ENCODE results near the gene THRSP.
A peak's percentile ranks its signal among the peaks of the same experiment; 100 is the strongest.
"Not testable (repeated sequence)": the region's sequence is repeated elsewhere in the genome, so short reads cannot be mapped to it uniquely, and the experiment has no call there.

The THRSP gene

GRCh38 chr11:78046486-78046854, 17.2 kb upstream of the THRSP start:
- no peak for DNase-seq (ENCODE audit: low spot score)
- Histone ChIP-seq H3K27ac (no peak overlapping the region), H3K4me3 (peak overlapping the region; percentile 63)
- TF ChIP-seq CTCF (IDR thresholded peaks at IDR 0.05), result no peak

GRCh38 chr11:78048561-78048960, 15.1 kb upstream of the THRSP start:
- no peak overlapping the region for H3K27ac ChIP-seq
- no peak for TF ChIP-seq CTCF (IDR thresholded peaks at IDR 0.05)
- DNase-seq (ENCODE audit: low spot score), result no peak
- H3K4me3 ChIP-seq, result no peak overlapping the region

GRCh38 chr11:78049348-78049747, 14.3 kb upstream of the THRSP start:
- no peak for TF ChIP-seq CTCF (IDR thresholded peaks at IDR 0.05)
- no peak for DNase-seq (ENCODE audit: low spot score)
- Histone ChIP-seq H3K27ac (no peak overlapping the region), H3K4me3 (no peak overlapping the region)

- no peak overlapping the region for H3K4me3 ChIP-seq
- no peak for DNase-seq (ENCODE audit: low spot score)
- TF ChIP-seq CTCF (IDR thresholded peaks at IDR 0.05), result no peak
- peak overlapping the region in 1 of 2 donors; percentile 11 for H3K27ac ChIP-seq
These were observed 12.5 kb upstream of the THRSP start for GRCh38 chr11:78050964-78051831.

GRCh38 chr11:78054971-78055370, 8.7 kb upstream of the THRSP start:
- no peak overlapping the region for H3K4me3 ChIP-seq
- no peak for DNase-seq (ENCODE audit: low spot score)
- TF ChIP-seq CTCF (IDR thresholded peaks at IDR 0.05), result no peak
- H3K27ac ChIP-seq, result no peak overlapping the region

- H3K4me3 ChIP-seq, result no peak overlapping the region
- H3K27ac ChIP-seq, result no peak overlapping the region
- no peak for TF ChIP-seq CTCF (IDR thresholded peaks at IDR 0.05)
- DNase-seq (ENCODE audit: low spot score), result no peak
These were observed 7.6 kb upstream of the THRSP start for GRCh38 chr11:78056093-78056492.

GRCh38 chr11:78057462-78058055, 6.1 kb upstream of the THRSP start:
- no peak for DNase-seq (ENCODE audit: low spot score)
- H3K4me3 ChIP-seq, result no peak overlapping the region
- TF ChIP-seq CTCF (IDR thresholded peaks at IDR 0.05), result no peak
- no peak overlapping the region for H3K27ac ChIP-seq

- H3K27ac ChIP-seq; DNase-seq (ENCODE audit: low spot score); H3K4me3 ChIP-seq: not testable (repeated sequence)
These were observed 3.8 kb upstream of the THRSP start for GRCh38 chr11:78059749-78060328.
